ENCODE data around the gene NRG4. TPM values are rescaled to one million over a fixed set of nuclear protein-coding genes. Genes with fewer than 3 reads are reported as not detected.

Gene NRG4
- total RNA-seq, 1 experiment from 2014 or later = 0.39 TPM

GRCh38 chr15:75903331-75904239 lies 108.6 kb downstream of the NRG4 start, which contains the start of gene FBXO22:
Gene FBXO22 (plus strand): TSS chr15:75903878. CDS start chr15:75903964, 86 bp downstream.
- Histone ChIP-seq H3K9me3 (ENCODE audit: control insufficient read depth, insufficient read depth, low read depth, low read length) (no peaks in the 10 kb centered on the region), H3K4me1 (ENCODE audit: control insufficient read depth, insufficient read depth, low read length) (peaks cover 31% of the 10 kb centered on the region), H3K36me3 (ENCODE audit: control insufficient read depth, insufficient read depth, low read length) (peaks cover 22% of the 10 kb centered on the region), H3K27ac (ENCODE audit: low read length) (peak within 1 kb of the TSS; percentile 97), H3K27me3 (ENCODE audit: control insufficient read depth, insufficient read depth, low read length) (no peaks in the 10 kb centered on the region), H3K4me3 (ENCODE audit: low read depth in 2 of 2, low read length in 2 of 2) (peak within 1 kb of the TSS; percentile 74 to 97)
- TF ChIP-seq, protein P1, sequence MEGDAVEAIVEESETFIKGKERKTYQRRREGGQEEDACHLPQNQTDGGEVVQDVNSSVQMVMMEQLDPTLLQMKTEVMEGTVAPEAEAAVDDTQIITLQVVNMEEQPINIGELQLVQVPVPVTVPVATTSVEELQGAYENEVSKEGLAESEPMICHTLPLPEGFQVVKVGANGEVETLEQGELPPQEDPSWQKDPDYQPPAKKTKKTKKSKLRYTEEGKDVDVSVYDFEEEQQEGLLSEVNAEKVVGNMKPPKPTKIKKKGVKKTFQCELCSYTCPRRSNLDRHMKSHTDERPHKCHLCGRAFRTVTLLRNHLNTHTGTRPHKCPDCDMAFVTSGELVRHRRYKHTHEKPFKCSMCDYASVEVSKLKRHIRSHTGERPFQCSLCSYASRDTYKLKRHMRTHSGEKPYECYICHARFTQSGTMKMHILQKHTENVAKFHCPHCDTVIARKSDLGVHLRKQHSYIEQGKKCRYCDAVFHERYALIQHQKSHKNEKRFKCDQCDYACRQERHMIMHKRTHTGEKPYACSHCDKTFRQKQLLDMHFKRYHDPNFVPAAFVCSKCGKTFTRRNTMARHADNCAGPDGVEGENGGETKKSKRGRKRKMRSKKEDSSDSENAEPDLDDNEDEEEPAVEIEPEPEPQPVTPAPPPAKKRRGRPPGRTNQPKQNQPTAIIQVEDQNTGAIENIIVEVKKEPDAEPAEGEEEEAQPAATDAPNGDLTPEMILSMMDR (IDR thresholded peaks at IDR 0.05) = no peak
- TF ChIP-seq POLR2AphosphoS5 (IDR thresholded peaks at IDR 0.05; ENCODE audit: low read depth, low read length) = peak; percentile 96
- TF ChIP-seq, protein P2, sequence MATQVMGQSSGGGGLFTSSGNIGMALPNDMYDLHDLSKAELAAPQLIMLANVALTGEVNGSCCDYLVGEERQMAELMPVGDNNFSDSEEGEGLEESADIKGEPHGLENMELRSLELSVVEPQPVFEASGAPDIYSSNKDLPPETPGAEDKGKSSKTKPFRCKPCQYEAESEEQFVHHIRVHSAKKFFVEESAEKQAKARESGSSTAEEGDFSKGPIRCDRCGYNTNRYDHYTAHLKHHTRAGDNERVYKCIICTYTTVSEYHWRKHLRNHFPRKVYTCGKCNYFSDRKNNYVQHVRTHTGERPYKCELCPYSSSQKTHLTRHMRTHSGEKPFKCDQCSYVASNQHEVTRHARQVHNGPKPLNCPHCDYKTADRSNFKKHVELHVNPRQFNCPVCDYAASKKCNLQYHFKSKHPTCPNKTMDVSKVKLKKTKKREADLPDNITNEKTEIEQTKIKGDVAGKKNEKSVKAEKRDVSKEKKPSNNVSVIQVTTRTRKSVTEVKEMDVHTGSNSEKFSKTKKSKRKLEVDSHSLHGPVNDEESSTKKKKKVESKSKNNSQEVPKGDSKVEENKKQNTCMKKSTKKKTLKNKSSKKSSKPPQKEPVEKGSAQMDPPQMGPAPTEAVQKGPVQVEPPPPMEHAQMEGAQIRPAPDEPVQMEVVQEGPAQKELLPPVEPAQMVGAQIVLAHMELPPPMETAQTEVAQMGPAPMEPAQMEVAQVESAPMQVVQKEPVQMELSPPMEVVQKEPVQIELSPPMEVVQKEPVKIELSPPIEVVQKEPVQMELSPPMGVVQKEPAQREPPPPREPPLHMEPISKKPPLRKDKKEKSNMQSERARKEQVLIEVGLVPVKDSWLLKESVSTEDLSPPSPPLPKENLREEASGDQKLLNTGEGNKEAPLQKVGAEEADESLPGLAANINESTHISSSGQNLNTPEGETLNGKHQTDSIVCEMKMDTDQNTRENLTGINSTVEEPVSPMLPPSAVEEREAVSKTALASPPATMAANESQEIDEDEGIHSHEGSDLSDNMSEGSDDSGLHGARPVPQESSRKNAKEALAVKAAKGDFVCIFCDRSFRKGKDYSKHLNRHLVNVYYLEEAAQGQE (IDR thresholded peaks at IDR 0.05; ENCODE audit: insufficient read depth in 1 of 2, low read depth in 2 of 2, low read length in 1 of 2) = peak in 1 of 2 experiments; percentile 40; a peak in 1 of 4 replicates
- no peak for TF ChIP-seq TCF7L2 (IDR thresholded peaks at IDR 0.05; ENCODE audit: low read depth, low read length)
- TF ChIP-seq SIN3A (IDR thresholded peaks at IDR 0.05; ENCODE audit: borderline replicate concordance, insufficient read depth, low read depth, low read length) = peak; percentile 98
- intact Hi-C loops (cut with micrococcal nuclease; ENCODE audit: unreplicated experiment) (no loop called here), in situ Hi-C loops (cut with HindIII; ENCODE audit: low pct_unique_long_range_greater_than_20kb, low sequenced_read_pairs) (no loop called here)
- BruUV-seq (replicated peaks) = no TSS peak
- ChIA-PET POLR2A (interaction anchor here (0.6 to 1.0 kb wide), 4 partner anchors 21 to 868 kb away, joined by 3 to 5 read pairs (median 4); no protein-coding TSS in a partner anchor), CTCF (interaction anchor here (0.7 kb wide), 1 partner anchor 83 kb away, joined by 5 read pairs; no protein-coding TSS in a partner anchor)
- DNase-seq (ENCODE audit: low read depth, low spot score) (peak; percentile 67), ATAC-seq (peak; percentile 99)

- no peak overlapping the region for H3K4me3 ChIP-seq (ENCODE audit: low read depth in 2 of 2, low read length in 2 of 2)
- CTCF ChIA-PET = no interaction called here
- TF ChIP-seq, protein P2 (IDR thresholded peaks at IDR 0.05; ENCODE audit: insufficient read depth in 1 of 2, low read depth in 2 of 2, low read length in 1 of 2) = no peak
- no peak for TF ChIP-seq POLR2AphosphoS5 (IDR thresholded peaks at IDR 0.05; ENCODE audit: low read depth, low read length)
- TF ChIP-seq SIN3A (IDR thresholded peaks at IDR 0.05; ENCODE audit: borderline replicate concordance, insufficient read depth, low read depth, low read length) = no peak
- no peak for TF ChIP-seq TCF7L2 (IDR thresholded peaks at IDR 0.05; ENCODE audit: low read depth, low read length)
- TF ChIP-seq, protein P1 (IDR thresholded peaks at IDR 0.05) = no peak
- peaks cover 22% of the 10 kb centered on the region for H3K36me3 ChIP-seq (ENCODE audit: control insufficient read depth, insufficient read depth, low read length)
- POLR2A ChIA-PET = no interaction called here
- no peaks in the 10 kb centered on the region for H3K27me3 ChIP-seq (ENCODE audit: control insufficient read depth, insufficient read depth, low read length)
- intact Hi-C loops (cut with micrococcal nuclease; ENCODE audit: unreplicated experiment) = no loop called here
- H3K27ac ChIP-seq (ENCODE audit: low read length) = peak overlapping the region; percentile 97
- no TSS peak for BruUV-seq (replicated peaks)
- DNase-seq (ENCODE audit: low read depth, low spot score) (no peak), ATAC-seq (no peak)
- no peaks in the 10 kb centered on the region for H3K9me3 ChIP-seq (ENCODE audit: control insufficient read depth, insufficient read depth, low read depth, low read length)
- in situ Hi-C loops (cut with HindIII; ENCODE audit: low pct_unique_long_range_greater_than_20kb, low sequenced_read_pairs) = no loop called here
- H3K4me1 ChIP-seq (ENCODE audit: control insufficient read depth, insufficient read depth, low read length) = peaks cover 31% of the 10 kb centered on the region
Measured at GRCh38 chr15:75902129-75902557, 110.1 kb downstream of the NRG4 start.
